Right lobe of liver (tissue), 4 donors: Measurements from ENCODE around the gene ARHGEF7.
"Not testable (repeated sequence)": the region's sequence is repeated elsewhere in the genome, so short reads cannot be mapped to it uniquely, and the experiment has no call there.

ENCODE experiments used
- POLR2A ChIP-seq: fragments of 450-650 bp; IDR thresholded peaks from one replicate; pipeline ENCODE4 v1.6.1; 2017; ENCODE audit warnings: antibody characterized with exemption, mild to moderate bottlenecking
- TF ChIP-seq, protein P1 (sequence below), 4 donors: fragments of 200-600 bp in 3 of 4; fragments of 450-650 bp in 1 of 4; IDR thresholded peaks; one replicate each; pipeline versions ENCODE4 v1.5.1 to v1.8.0; 2016 to 2022; ENCODE audit warnings: antibody characterized with exemption in 4 of 4, mild to moderate bottlenecking in 2 of 4
- donor health status: DM: no; HTN: no; CAD: no.
- donor health status: DM: no; HTN: no; CAD: no.
- donor health status: DM: no; HTN: yes; CAD: no.

DNA sequence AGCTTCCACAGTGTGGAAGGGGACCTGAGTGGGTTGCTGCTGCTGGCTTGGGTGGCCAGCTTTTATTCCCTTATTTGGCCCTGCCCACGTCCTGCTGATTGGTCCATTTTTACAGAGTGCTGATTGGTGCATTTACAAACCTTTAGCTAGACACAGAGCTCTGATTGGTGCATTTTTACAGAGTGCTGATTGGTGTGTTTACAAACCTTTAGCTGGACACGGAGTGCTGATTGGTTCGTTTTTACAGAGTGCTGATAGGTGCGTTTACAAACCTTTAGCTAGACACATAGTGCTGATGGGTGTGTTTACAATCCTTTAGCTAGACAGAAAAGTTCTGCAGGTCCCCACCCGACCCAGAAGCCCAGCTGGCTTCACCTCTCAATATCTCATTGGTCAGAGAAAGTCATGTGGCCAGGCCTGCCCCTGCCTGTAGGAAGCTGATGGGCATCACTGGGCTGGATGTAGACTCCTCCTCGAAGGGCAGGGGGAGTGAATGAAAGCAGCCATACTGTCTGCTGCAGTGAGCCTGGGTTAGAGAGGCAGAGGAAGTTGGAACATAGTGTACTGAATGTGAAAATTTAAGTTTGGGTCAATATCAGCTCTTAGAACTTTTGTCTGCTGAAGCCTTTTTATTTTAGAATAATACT is 83.7 kb downstream of the ARHGEF7 start:
- TF ChIP-seq, protein P1, sequence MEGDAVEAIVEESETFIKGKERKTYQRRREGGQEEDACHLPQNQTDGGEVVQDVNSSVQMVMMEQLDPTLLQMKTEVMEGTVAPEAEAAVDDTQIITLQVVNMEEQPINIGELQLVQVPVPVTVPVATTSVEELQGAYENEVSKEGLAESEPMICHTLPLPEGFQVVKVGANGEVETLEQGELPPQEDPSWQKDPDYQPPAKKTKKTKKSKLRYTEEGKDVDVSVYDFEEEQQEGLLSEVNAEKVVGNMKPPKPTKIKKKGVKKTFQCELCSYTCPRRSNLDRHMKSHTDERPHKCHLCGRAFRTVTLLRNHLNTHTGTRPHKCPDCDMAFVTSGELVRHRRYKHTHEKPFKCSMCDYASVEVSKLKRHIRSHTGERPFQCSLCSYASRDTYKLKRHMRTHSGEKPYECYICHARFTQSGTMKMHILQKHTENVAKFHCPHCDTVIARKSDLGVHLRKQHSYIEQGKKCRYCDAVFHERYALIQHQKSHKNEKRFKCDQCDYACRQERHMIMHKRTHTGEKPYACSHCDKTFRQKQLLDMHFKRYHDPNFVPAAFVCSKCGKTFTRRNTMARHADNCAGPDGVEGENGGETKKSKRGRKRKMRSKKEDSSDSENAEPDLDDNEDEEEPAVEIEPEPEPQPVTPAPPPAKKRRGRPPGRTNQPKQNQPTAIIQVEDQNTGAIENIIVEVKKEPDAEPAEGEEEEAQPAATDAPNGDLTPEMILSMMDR (IDR thresholded peaks at IDR 0.05) = not testable (repeated sequence)
- not testable (repeated sequence) for TF ChIP-seq POLR2A
